GM12878 (cell line): ENCODE measurements around the gene USP38. TPM values are rescaled to one million over a fixed set of nuclear protein-coding genes. Genes with fewer than 3 reads are reported as not detected.

Experiments
- MEF2A ChIP-seq: IDR thresholded peaks from 2 replicates; pipeline ENCODE4 v1.6.1; 2011; ENCODE audit warnings: low read depth, mild to moderate bottlenecking, low read length, moderate library complexity; ENCODE audit not compliant: insufficient read depth
- polyA plus RNA-seq, 11 experiments: library from polyadenylated mRNA; depleted of rRNA in 4 of 11; unstranded in 6 of 11; stranded (reverse) in 5 of 11; fragments of >200 nt; fragmentation: Nextera tagmentation in 4 of 11; fragmentation: Illumina TruSeq in 1 of 11; extraction: Ambion mirVana in 4 of 11; extraction: Trizol in 1 of 11; gene quantifications; 1 replicate in 1 of 11; 2 replicates in 10 of 11; pipeline versions ENCODE4 v1.2.1 to v1.2.3, GENCODE V29; 2011 to 2016; ENCODE audit warnings: inconsistent platforms in 2 of 11, missing spikeins in 2 of 11, low read depth in 1 of 11
- total RNA-seq, 4 experiments: library from RNA; depleted of rRNA in 3 of 4; stranded (reverse); fragments of >200 nt in 3 of 4; fragmentation: Illumina TruSeq in 1 of 4; extraction: Trizol in 1 of 4; gene quantifications; 2 replicates each; pipeline versions ENCODE4 v1.2.1 to v1.2.3, GENCODE V29; 2013 to 2021
- TF ChIP-seq, protein P1 (sequence below), 3 experiments: IDR thresholded peaks in 2 of 3; conservative IDR thresholded peaks in 1 of 3; 2 replicates each; pipeline ENCODE4 v1.5.1; 2011; ENCODE audit warnings: low read depth in 3 of 3, low read length in 3 of 3, mild to moderate bottlenecking in 3 of 3, control low read depth in 2 of 3, moderate library complexity in 2 of 3, inconsistent platforms in 1 of 3, mixed read lengths in 1 of 3; ENCODE audit not compliant: control insufficient read depth in 2 of 3, insufficient read depth in 1 of 3; ENCODE audit errors: extremely low read depth in 1 of 3
- TF ChIP-seq, protein P2 (sequence below): IDR thresholded peaks from 2 replicates; pipeline ENCODE4 v1.6.1; 2011; ENCODE audit warnings: mild to moderate bottlenecking, low read depth, low read length, moderate library complexity; ENCODE audit not compliant: insufficient replicate concordance

USP38 gene
- total and polyA plus RNA-seq, 10 of the 15 experiments (the other 5 are each of a cell fraction or from before 2014, with no cell fraction given), result 4.4 to 19.0 (median 14.7) TPM

- TF ChIP-seq, protein P1, sequence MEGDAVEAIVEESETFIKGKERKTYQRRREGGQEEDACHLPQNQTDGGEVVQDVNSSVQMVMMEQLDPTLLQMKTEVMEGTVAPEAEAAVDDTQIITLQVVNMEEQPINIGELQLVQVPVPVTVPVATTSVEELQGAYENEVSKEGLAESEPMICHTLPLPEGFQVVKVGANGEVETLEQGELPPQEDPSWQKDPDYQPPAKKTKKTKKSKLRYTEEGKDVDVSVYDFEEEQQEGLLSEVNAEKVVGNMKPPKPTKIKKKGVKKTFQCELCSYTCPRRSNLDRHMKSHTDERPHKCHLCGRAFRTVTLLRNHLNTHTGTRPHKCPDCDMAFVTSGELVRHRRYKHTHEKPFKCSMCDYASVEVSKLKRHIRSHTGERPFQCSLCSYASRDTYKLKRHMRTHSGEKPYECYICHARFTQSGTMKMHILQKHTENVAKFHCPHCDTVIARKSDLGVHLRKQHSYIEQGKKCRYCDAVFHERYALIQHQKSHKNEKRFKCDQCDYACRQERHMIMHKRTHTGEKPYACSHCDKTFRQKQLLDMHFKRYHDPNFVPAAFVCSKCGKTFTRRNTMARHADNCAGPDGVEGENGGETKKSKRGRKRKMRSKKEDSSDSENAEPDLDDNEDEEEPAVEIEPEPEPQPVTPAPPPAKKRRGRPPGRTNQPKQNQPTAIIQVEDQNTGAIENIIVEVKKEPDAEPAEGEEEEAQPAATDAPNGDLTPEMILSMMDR (IDR thresholded peaks at IDR 0.05 in 2 of 3, conservative IDR thresholded peaks at IDR 0.05 in 1 of 3; ENCODE audit: control insufficient read depth in 2 of 3, extremely low read depth in 1 of 3, insufficient read depth in 1 of 3, low read depth in 3 of 3, low read length in 3 of 3), result no peak
- TF ChIP-seq, protein P2, sequence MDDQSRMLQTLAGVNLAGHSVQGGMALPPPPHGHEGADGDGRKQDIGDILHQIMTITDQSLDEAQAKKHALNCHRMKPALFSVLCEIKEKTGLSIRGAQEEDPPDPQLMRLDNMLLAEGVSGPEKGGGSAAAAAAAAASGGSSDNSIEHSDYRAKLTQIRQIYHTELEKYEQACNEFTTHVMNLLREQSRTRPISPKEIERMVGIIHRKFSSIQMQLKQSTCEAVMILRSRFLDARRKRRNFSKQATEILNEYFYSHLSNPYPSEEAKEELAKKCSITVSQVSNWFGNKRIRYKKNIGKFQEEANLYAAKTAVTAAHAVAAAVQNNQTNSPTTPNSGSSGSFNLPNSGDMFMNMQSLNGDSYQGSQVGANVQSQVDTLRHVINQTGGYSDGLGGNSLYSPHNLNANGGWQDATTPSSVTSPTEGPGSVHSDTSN, result no peak
- TF ChIP-seq MEF2A, result no peak
Observed at GRCh38 chr4:143270256-143270838, 85.6 kb downstream of the USP38 start (continued).

Other genes starting within 250 kb of the USP38 start
- gene GAB1, start 152.0 kb downstream of the USP38 start, total RNA-seq (2014; rRNA removed), result 2.2 and 3.0 TPM in 2 replicates
- gene GAB1, start 152.0 kb downstream of the USP38 start, total RNA-seq (2014; rRNA removed; fragmentation: Illumina TruSeq; extraction: Trizol), result 4.2 and 4.6 TPM in 2 replicates
- gene GAB1, start 152.0 kb downstream of the USP38 start, total RNA-seq (2021), result 3.4 and 5.3 TPM in 2 replicates
- gene GAB1, start 152.0 kb downstream of the USP38 start, polyA plus RNA-seq (2011; rRNA removed), result 5.3 and 6.0 TPM in 2 replicates
- 3.7 and 4.4 TPM in 2 replicates for gene GAB1, start 152.0 kb downstream of the USP38 start, polyA plus RNA-seq (2014; fragmentation: Illumina TruSeq; extraction: Trizol)
- under 1 TPM; 0.37 to 0.60 TPM for gene GAB1, start 152.0 kb downstream of the USP38 start, polyA plus RNA-seq (2014; fragmentation: Nextera tagmentation; extraction: Ambion mirVana)
- gene GAB1, start 152.0 kb downstream of the USP38 start, polyA plus RNA-seq (2014; rRNA removed), result 1.7 and 2.1 TPM in 2 replicates
- gene GAB1, start 152.0 kb downstream of the USP38 start, polyA plus RNA-seq (2016; fragmentation: Nextera tagmentation; extraction: Ambion mirVana), result 1 to 10 TPM; 3.1 to 3.3 TPM